Panc1 (cell line): Measurements from ENCODE around the gene TAOK3.

Experiments used
- CTCF ChIP-seq: fragments of 450-650 bp; IDR thresholded peaks from 2 replicates; pipeline ENCODE4 v1.5.1; 2017; ENCODE audit warnings: mild to moderate bottlenecking
- POLR2AphosphoS5 ChIP-seq: IDR thresholded peaks from 2 replicates; pipeline ENCODE4 v1.6.1; 2012; ENCODE audit warnings: mild to moderate bottlenecking, low read depth, low read length, moderate library complexity
- TF ChIP-seq, protein P1 (sequence below), 2 experiments: IDR thresholded peaks; 2 replicates each; pipeline ENCODE4 v1.6.1; 2011 to 2012; ENCODE audit warnings: low read depth in 2 of 2, control low read depth in 1 of 2, low read length in 1 of 2, mild to moderate bottlenecking in 1 of 2, moderate library complexity in 1 of 2; ENCODE audit not compliant: insufficient read depth in 1 of 2

DNA sequence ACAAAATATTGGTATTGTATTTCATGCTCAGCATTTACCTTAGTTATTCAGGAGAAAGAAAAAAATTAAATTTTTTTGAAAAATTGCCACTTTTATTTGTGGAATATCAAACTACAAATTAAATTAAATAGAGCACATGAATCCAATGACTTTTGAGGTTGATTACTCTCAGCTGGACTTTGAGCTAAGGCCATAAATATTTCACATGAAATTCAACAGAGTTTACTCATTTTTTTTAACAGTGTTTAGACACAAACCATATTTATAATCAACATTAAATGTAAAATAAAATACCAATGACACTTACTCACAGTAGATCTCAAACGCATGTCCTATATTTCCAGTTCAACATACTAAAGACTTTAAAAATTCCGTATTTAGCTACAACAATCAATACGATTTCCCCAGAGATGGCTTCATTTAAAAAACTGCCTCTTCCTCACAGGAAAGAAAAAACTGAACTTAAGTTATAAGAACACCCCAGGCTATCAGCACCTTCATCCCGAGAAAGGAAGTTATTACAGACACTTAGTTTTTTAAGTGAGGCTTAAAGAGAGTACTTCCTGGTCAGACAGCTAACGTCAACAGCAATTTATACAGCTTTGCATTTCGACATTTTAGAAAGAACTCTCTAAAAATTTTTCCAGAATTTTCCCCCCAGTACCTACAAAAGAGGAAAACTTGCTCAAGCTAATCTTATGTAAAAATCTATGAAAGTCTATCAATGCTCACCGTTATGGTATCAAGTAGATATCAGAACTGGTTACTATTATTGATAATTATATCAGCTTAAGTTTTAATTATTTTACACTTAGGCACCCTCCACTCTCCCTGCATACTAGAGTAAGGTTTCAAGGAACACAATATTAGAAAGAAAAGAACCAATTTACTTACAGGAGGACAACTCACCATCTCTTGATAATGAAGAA lies 13.8 kb downstream of the TAOK3 start:
- TF ChIP-seq CTCF (no peak), POLR2AphosphoS5 (no peak)
- TF ChIP-seq, protein P1, sequence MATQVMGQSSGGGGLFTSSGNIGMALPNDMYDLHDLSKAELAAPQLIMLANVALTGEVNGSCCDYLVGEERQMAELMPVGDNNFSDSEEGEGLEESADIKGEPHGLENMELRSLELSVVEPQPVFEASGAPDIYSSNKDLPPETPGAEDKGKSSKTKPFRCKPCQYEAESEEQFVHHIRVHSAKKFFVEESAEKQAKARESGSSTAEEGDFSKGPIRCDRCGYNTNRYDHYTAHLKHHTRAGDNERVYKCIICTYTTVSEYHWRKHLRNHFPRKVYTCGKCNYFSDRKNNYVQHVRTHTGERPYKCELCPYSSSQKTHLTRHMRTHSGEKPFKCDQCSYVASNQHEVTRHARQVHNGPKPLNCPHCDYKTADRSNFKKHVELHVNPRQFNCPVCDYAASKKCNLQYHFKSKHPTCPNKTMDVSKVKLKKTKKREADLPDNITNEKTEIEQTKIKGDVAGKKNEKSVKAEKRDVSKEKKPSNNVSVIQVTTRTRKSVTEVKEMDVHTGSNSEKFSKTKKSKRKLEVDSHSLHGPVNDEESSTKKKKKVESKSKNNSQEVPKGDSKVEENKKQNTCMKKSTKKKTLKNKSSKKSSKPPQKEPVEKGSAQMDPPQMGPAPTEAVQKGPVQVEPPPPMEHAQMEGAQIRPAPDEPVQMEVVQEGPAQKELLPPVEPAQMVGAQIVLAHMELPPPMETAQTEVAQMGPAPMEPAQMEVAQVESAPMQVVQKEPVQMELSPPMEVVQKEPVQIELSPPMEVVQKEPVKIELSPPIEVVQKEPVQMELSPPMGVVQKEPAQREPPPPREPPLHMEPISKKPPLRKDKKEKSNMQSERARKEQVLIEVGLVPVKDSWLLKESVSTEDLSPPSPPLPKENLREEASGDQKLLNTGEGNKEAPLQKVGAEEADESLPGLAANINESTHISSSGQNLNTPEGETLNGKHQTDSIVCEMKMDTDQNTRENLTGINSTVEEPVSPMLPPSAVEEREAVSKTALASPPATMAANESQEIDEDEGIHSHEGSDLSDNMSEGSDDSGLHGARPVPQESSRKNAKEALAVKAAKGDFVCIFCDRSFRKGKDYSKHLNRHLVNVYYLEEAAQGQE (IDR thresholded peaks at IDR 0.05; ENCODE audit: insufficient read depth in 1 of 2, low read depth in 2 of 2, low read length in 1 of 2): no peak
